HG02973 (cell line): ENCODE data around the gene RNF126.
"Not testable (repeated sequence)": the region's sequence is repeated elsewhere in the genome, so short reads cannot be mapped to it uniquely, and the experiment has no call there.

Experiments
- ATAC-seq: cut with Tn5 transposase; IDR thresholded peaks from one replicate; pipeline ENCODE4 v1.9.1; 2021; ENCODE audit warnings: moderate library complexity; ENCODE audit not compliant: unreplicated experiment

Gene RNF126

GRCh38 chr19:686589-687297 is 23.7 kb upstream of the RNF126 start:
- ATAC-seq, result no peak

GRCh38 chr19:685454-685931 is 22.5 kb upstream of the RNF126 start:
- no peak for ATAC-seq

GRCh38 chr19:682678-683320 is 19.8 kb upstream of the RNF126 start:
- ATAC-seq, result no peak

GRCh38 chr19:681029-682019 is 18.3 kb upstream of the RNF126 start:
- ATAC-seq, result no peak

GRCh38 chr19:680287-681028 is 17.4 kb upstream of the RNF126 start:
- ATAC-seq, result peak; percentile 60

GRCh38 chr19:679418-680286 is 16.6 kb upstream of the RNF126 start:
- ATAC-seq, result peak; percentile 15

GRCh38 chr19:678791-679388 is 15.9 kb upstream of the RNF126 start:
- ATAC-seq, result no peak

- no peak for ATAC-seq
Observed at GRCh38 chr19:677601-678436, 14.8 kb upstream of the RNF126 start.

- ATAC-seq, result no peak
Observed at GRCh38 chr19:677201-677600, 14.2 kb upstream of the RNF126 start.

GRCh38 chr19:676339-677105 is 13.5 kb upstream of the RNF126 start, which contains the start of gene FSTL3:
Gene FSTL3 (plus strand): TSS chr19:676392. CDS start chr19:676424, 32 bp downstream.
- ATAC-seq, result no peak

GRCh38 chr19:676007-676338 is 13.0 kb upstream of the RNF126 start:
- ATAC-seq, result no peak

GRCh38 chr19:674282-675151 is 11.5 kb upstream of the RNF126 start:
- ATAC-seq, result no peak

- no peak for ATAC-seq
Observed at GRCh38 chr19:670609-671075, 7.6 kb upstream of the RNF126 start.

GRCh38 chr19:668675-669434 is 5.8 kb upstream of the RNF126 start:
- not testable (repeated sequence) for ATAC-seq

- ATAC-seq, result not testable (repeated sequence)
Observed at GRCh38 chr19:666985-667573, 4.1 kb upstream of the RNF126 start.
